GM12875 (cell line): ENCODE measurements around the gene MAPK8IP3.

Experiments used
- H3K4me3 ChIP-seq: one replicate; pipeline ENCODE4 v1.5.1; 2011; ENCODE audit warnings: low read depth, low read length, control low read depth
- CTCF ChIP-seq: IDR thresholded peaks from 2 replicates; pipeline ENCODE4 v1.5.1; 2011; ENCODE audit warnings: low read depth, mild to moderate bottlenecking, control low read depth, inconsistent platforms, low read length, moderate library complexity, borderline replicate concordance; ENCODE audit not compliant: insufficient read depth

Gene MAPK8IP3

GRCh38 chr16:1781254-1781653 is 75.3 kb downstream of the MAPK8IP3 start:
- no peak for TF ChIP-seq CTCF

GRCh38 chr16:1781758-1782407 is 75.9 kb downstream of the MAPK8IP3 start:
- peak; percentile 15; the same call in 1 of the 2 replicates for TF ChIP-seq CTCF
- H3K4me3 ChIP-seq = peak overlapping the region; percentile 77

More at GRCh38 chr16:1781254-1781653, 75.3 kb downstream of the MAPK8IP3 start:
- H3K4me3 ChIP-seq = peak overlapping the region; percentile 77

- no peak for TF ChIP-seq CTCF
Observed at GRCh38 chr16:1782408-1783264, 76.6 kb downstream of the MAPK8IP3 start, which contains the start of the genes NUBP2 and SPSB3. Gene NUBP2, plus strand, starts transcription at chr16:1782960. Its CDS starts 61 bp downstream, at chr16:1783021. Gene SPSB3, minus strand, starts transcription at chr16:1782571. Its CDS starts 1,088 bp downstream, at chr16:1781483.

GRCh38 chr16:1784977-1785845 is 79.2 kb downstream of the MAPK8IP3 start:
- TF ChIP-seq CTCF = no peak

More at GRCh38 chr16:1782408-1783264, 76.6 kb downstream of the MAPK8IP3 start, which contains the start of the genes NUBP2 and SPSB3:
- H3K4me3 ChIP-seq = peak within 1 kb of the TSS; percentile 77

GRCh38 chr16:1785846-1786170 is 79.8 kb downstream of the MAPK8IP3 start:
- TF ChIP-seq CTCF = no peak
- H3K4me3 ChIP-seq = no peak overlapping the region

More at GRCh38 chr16:1784977-1785845, 79.2 kb downstream of the MAPK8IP3 start:
- no peak overlapping the region for H3K4me3 ChIP-seq

GRCh38 chr16:1786242-1787055 is 80.5 kb downstream of the MAPK8IP3 start:
- no peak for TF ChIP-seq CTCF

More at GRCh38 chr16:1786242-1787055, 80.5 kb downstream of the MAPK8IP3 start:
- H3K4me3 ChIP-seq = no peak overlapping the region
